IMR-90 (cell line): Measurements from ENCODE around the gene SLC25A5. TPM values are rescaled to one million over a fixed set of nuclear protein-coding genes. Genes with fewer than 3 reads are reported as not detected.

ENCODE experiments used
- ATAC-seq: fragments of 200-7000 bp; cut with Tn5 transposase; 2 replicates; pipeline ENCODE4 v1.9.1; 2020; ENCODE audit warnings: low read depth, mild to moderate bottlenecking, moderate library complexity
- BruUV-seq: library from RNA; stranded (reverse); fragments of 400-500 nt; replicated peaks from 2 replicates; lab custom pipeline; 2021; lab: Mats Ljungman, UMichigan
- CTCF ChIA-PET: fragments of 300-600 bp; formaldehyde crosslinking; extraction: SDS; loops from one replicate; lab custom pipeline; 2021; ENCODE audit warnings: antibody characterized with exemption; lab: Yijun Ruan, JAX
- POLR2A ChIA-PET: fragments of 300-600 bp; sonication (Branson Sonifier 250); formaldehyde crosslinking; loops from one replicate; lab custom pipeline; 2022; ENCODE audit warnings: antibody characterized with exemption; ENCODE audit not compliant: unreplicated experiment; lab: Charles Lee
- DNase-seq: peaks from one replicate; pipeline ENCODE4 v3.0.0; 2013
- H2AFZ ChIP-seq: replicated peaks from 2 replicates; pipeline ENCODE3; 2013; ENCODE audit warnings: low read length, mild to moderate bottlenecking; ENCODE audit not compliant: poor library complexity
- H2AK5ac ChIP-seq: 2 replicates; pipeline ENCODE4 v1.6.1; 2013; ENCODE audit warnings: low read depth, low read length, inconsistent platforms
- H2AK9ac ChIP-seq: replicated peaks from 2 replicates; pipeline ENCODE3; 2013; ENCODE audit warnings: mild to moderate bottlenecking, low read depth, low read length, moderate library complexity; ENCODE audit not compliant: poor library complexity
- H2BK120ac ChIP-seq: 2 replicates; pipeline ENCODE4 v1.6.1; 2013; ENCODE audit warnings: low read depth, low read length, inconsistent platforms
- H2BK15ac ChIP-seq: 3 replicates; pipeline ENCODE4 v1.6.1; 2013; ENCODE audit warnings: low read depth, low read length, inconsistent platforms
- H2BK20ac ChIP-seq: 2 replicates; pipeline ENCODE4 v1.6.1; 2013; ENCODE audit warnings: low read depth, mild to moderate bottlenecking, inconsistent platforms, low read length, moderate library complexity
- H2BK5ac ChIP-seq: 2 replicates; pipeline ENCODE4 v1.6.1; 2013; ENCODE audit warnings: mild to moderate bottlenecking, low read depth, low read length, inconsistent platforms; ENCODE audit not compliant: poor library complexity, severe bottlenecking
- H3K14ac ChIP-seq: replicated peaks from 2 replicates; pipeline ENCODE4 v1.6.1; 2013; ENCODE audit warnings: low read depth, low read length, inconsistent platforms
- H3K18ac ChIP-seq: 2 replicates; pipeline ENCODE4 v1.6.1; 2013; ENCODE audit warnings: low read depth, low read length, control low read depth
- H3K23ac ChIP-seq: 2 replicates; pipeline ENCODE4 v1.6.1; 2013; ENCODE audit warnings: low read depth, low read length, inconsistent platforms
- H3K27ac ChIP-seq: 2 replicates; pipeline ENCODE4 v1.5.1; 2013; ENCODE audit warnings: mild to moderate bottlenecking, control low read depth, low read length; ENCODE audit not compliant: insufficient read depth
- H3K27me3 ChIP-seq: 2 replicates; pipeline ENCODE4 v1.6.1; 2013; ENCODE audit warnings: low read length; ENCODE audit not compliant: control insufficient read depth, insufficient read depth
- H3K36me3 ChIP-seq: 2 replicates; pipeline ENCODE4 v1.6.1; 2013; ENCODE audit warnings: low read length, mixed read lengths; ENCODE audit not compliant: control insufficient read depth, insufficient read depth
- H3K4ac ChIP-seq: 2 replicates; pipeline ENCODE4 v1.6.1; 2013; ENCODE audit warnings: low read depth, low read length, inconsistent platforms
- H3K4me1 ChIP-seq: 2 replicates; pipeline ENCODE4 v1.6.1; 2013; ENCODE audit warnings: low read length, mixed read lengths; ENCODE audit not compliant: control insufficient read depth, insufficient read depth
- H3K4me2 ChIP-seq: 2 replicates; pipeline ENCODE4 v1.6.1; 2013; ENCODE audit warnings: low read depth, mild to moderate bottlenecking, control low read depth, low read length, moderate library complexity
- H3K4me3 ChIP-seq: 2 replicates; pipeline ENCODE4 v1.5.1; 2013; ENCODE audit warnings: low read depth, mild to moderate bottlenecking, control low read depth, low read length, moderate library complexity; ENCODE audit not compliant: insufficient read depth
- H3K56ac ChIP-seq: 2 replicates; pipeline ENCODE4 v1.6.1; 2013; ENCODE audit warnings: low read length, inconsistent platforms; ENCODE audit not compliant: insufficient read depth; ENCODE audit errors: extremely low read depth
- H3K79me1 ChIP-seq, 2 experiments: 2 replicates each; pipeline ENCODE4 v1.6.1; 2013; ENCODE audit warnings: low read length in 2 of 2, inconsistent platforms in 1 of 2, low read depth in 1 of 2
- H3K9ac ChIP-seq: 2 replicates; pipeline ENCODE4 v1.6.1; 2013; ENCODE audit warnings: low read depth, low read length, control low read depth
- H3K9me1 ChIP-seq: 2 replicates; pipeline ENCODE4 v1.6.1; 2013; ENCODE audit warnings: low read length, inconsistent platforms; ENCODE audit not compliant: insufficient read depth
- H3K9me3 ChIP-seq: 2 replicates; pipeline ENCODE4 v1.6.1; 2013; ENCODE audit warnings: low read length; ENCODE audit not compliant: control insufficient read depth, insufficient read depth
- H4K20me1 ChIP-seq: 2 replicates; pipeline ENCODE4 v1.6.1; 2013; ENCODE audit warnings: low read length, inconsistent platforms; ENCODE audit not compliant: insufficient read depth
- H4K5ac ChIP-seq: 2 replicates; pipeline ENCODE4 v1.6.1; 2013; ENCODE audit warnings: mild to moderate bottlenecking, low read depth, low read length, control low read depth
- H4K8ac ChIP-seq, 2 experiments: 2 replicates each; pipeline ENCODE4 v1.6.1; 2013; ENCODE audit warnings: low read depth in 2 of 2, low read length in 2 of 2, control low read depth in 1 of 2, inconsistent platforms in 1 of 2
- H4K91ac ChIP-seq: 2 replicates; pipeline ENCODE4 v1.6.1; 2013; ENCODE audit warnings: low read depth, low read length, inconsistent platforms; ENCODE audit not compliant: insufficient read depth
- BHLHE40 ChIP-seq: fragments of 150-350 bp; IDR thresholded peaks from 2 replicates; pipeline ENCODE4 v1.6.1; 2016; ENCODE audit warnings: mild to moderate bottlenecking, low read depth, low read length
- CEBPB ChIP-seq: IDR thresholded peaks from 2 replicates; pipeline ENCODE4 v1.6.1; 2012; ENCODE audit warnings: low read depth, low read length, improper control_type of control experiment
- CTCF ChIP-seq: conservative IDR thresholded peaks from 2 replicates; pipeline ENCODE4 v1.5.1; 2012; ENCODE audit warnings: mild to moderate bottlenecking, low read depth, low read length, improper control_type of control experiment
- FOS ChIP-seq: fragments of 150-350 bp; IDR thresholded peaks from 2 replicates; pipeline ENCODE4 v1.6.1; 2016; ENCODE audit warnings: low read depth, low read length
- MAFK ChIP-seq: IDR thresholded peaks from 2 replicates; pipeline ENCODE4 v1.6.1; 2012; ENCODE audit warnings: low read depth, low read length, improper control_type of control experiment
- MXI1 ChIP-seq: IDR thresholded peaks from 2 replicates; pipeline ENCODE4 v1.6.1; 2012; ENCODE audit warnings: low read depth, mild to moderate bottlenecking, low read length, moderate library complexity, borderline replicate concordance
- NFE2L2 ChIP-seq: fragments of 150-350 bp; IDR thresholded peaks from 2 replicates; pipeline ENCODE4 v1.6.1; 2016; ENCODE audit warnings: low read depth, mild to moderate bottlenecking, low read length
- POLR2A ChIP-seq: IDR thresholded peaks from 2 replicates; pipeline ENCODE4 v1.6.1; 2012; ENCODE audit warnings: mild to moderate bottlenecking, low read depth, low read length
- RAD21 ChIP-seq: IDR thresholded peaks from 2 replicates; pipeline ENCODE4 v1.6.1; 2012; ENCODE audit warnings: low read length, improper control_type of control experiment
- RFX5 ChIP-seq: IDR thresholded peaks from 2 replicates; pipeline ENCODE4 v1.8.0; 2012; ENCODE audit warnings: low read depth, mild to moderate bottlenecking, low read length, moderate library complexity
- SMC3 ChIP-seq: fragments of 150-350 bp; IDR thresholded peaks from 2 replicates; pipeline ENCODE4 v1.6.1; 2016; ENCODE audit warnings: low read depth, mild to moderate bottlenecking, antibody characterized with exemption, low read length, moderate library complexity
- WGBS, 2 experiments: methylation state at CpG; one replicate each; pipeline versions ENCODE4 v1.1.5 to v1.1.7; 2013; ENCODE audit warnings: missing lambda C conversion rate in 2 of 2; ENCODE audit not compliant: insufficient read length in 1 of 2; ENCODE audit errors: extremely low coverage in 2 of 2; 5-methylcytosine and 5-hydroxymethylcytosine counted together
- dilution Hi-C: fragments of 300-500 bp; cut with HindIII; formaldehyde crosslinking; loops from one replicate; pipeline ENCODE4 v1.14.3; 2018; ENCODE audit warnings: low sequenced_read_pairs; ENCODE audit not compliant: unreplicated experiment
- in situ Hi-C: fragments of 300-500 bp; cut with MboI; formaldehyde crosslinking; loops from 3 replicates; pipeline ENCODE4 v1.14.3; 2019; ENCODE audit warnings: low sequenced_read_pairs, inconsistent platforms, mixed read lengths
- intact Hi-C: fragments of 100-400 bp; cut with micrococcal nuclease; formaldehyde crosslinking; loops from 2 replicates; pipeline ENCODE4 v1.10.0; 2022
- polyA plus RNA-seq, 3 experiments: library from polyadenylated mRNA; depleted of rRNA; stranded (reverse); fragments of >200 nt; gene quantifications; 2 replicates each; pipeline ENCODE4 v1.2.3, GENCODE V29; 2012; ENCODE audit warnings: low replicate concordance in 1 of 3
- total RNA-seq: library from RNA; depleted of rRNA; stranded (reverse); fragments of >200 nt; gene quantifications from 2 replicates; pipeline ENCODE4 v1.2.3, GENCODE V29; 2012

The SLC25A5 gene
- total and polyA plus RNA-seq, 2 of the 4 experiments (the other 2 are of a cell fraction) = 216 to 337 TPM

- H4K8ac ChIP-seq = peak overlapping the region in 1 of 2 experiments; percentile 56; a peak in 1 of 4 replicates
- no peak overlapping the region for H2BK20ac ChIP-seq
- peak overlapping the region; percentile 74 for H2AK9ac ChIP-seq
- peak overlapping the region; percentile 52; the same call in 1 of the 2 replicates for H3K4me3 ChIP-seq
- H4K20me1 ChIP-seq = no peaks in the 10 kb centered on the region
- ChIA-PET POLR2A (no interaction called here), CTCF (interaction anchor here (1.2 to 1.5 kb wide), 4 partner anchors 12 to 30 kb away, joined by 3 to 6 read pairs (median 5); no protein-coding TSS in a partner anchor)
- H2BK5ac ChIP-seq = no peak overlapping the region
- DNase-seq (no peak), ATAC-seq (no peak)
- no peak overlapping the region for H3K4ac ChIP-seq
- no peak overlapping the region for H3K56ac ChIP-seq
- in situ Hi-C loops = no loop called here
- no peaks in the 10 kb centered on the region for H3K9me1 ChIP-seq
- no CpG with 5 or more reads among the region's 10 CpGs for WGBS, 2 experiments
- H3K18ac ChIP-seq = no peak overlapping the region
- no peaks in the 10 kb centered on the region for H3K79me1 ChIP-seq
- no peaks in the 10 kb centered on the region for H3K36me3 ChIP-seq
- no peak overlapping the region for H3K14ac ChIP-seq
- peaks cover 4% of the 10 kb centered on the region; the same call in 1 of the 2 replicates for H3K4me1 ChIP-seq
- no peak overlapping the region for H3K27ac ChIP-seq
- dilution Hi-C loops = no loop called here
- no peak overlapping the region for H2BK15ac ChIP-seq
- H3K27me3 ChIP-seq = no peaks in the 10 kb centered on the region
- H4K5ac ChIP-seq = no peak overlapping the region
- H3K9ac ChIP-seq = peak overlapping the region; percentile 54; the same call in 1 of the 2 replicates
- BruUV-seq = no TSS peak
- H2BK120ac ChIP-seq = no peak overlapping the region
- peak overlapping the region; percentile 85 for H3K4me2 ChIP-seq
- H4K91ac ChIP-seq = no peak overlapping the region
- TF ChIP-seq NFE2L2 (no peak), POLR2A (no peak), MXI1 (no peak), CTCF (no peak), MAFK (no peak), RAD21 (no peak), FOS (no peak), SMC3 (no peak), BHLHE40 (no peak), CEBPB (no peak), RFX5 (no peak)
- intact Hi-C loops = loop anchor here (10.0 kb wide), 1 partner anchor 733 kb away; no protein-coding TSS in a partner anchor
- no peak overlapping the region for H3K23ac ChIP-seq
- no peaks in the 10 kb centered on the region for H3K9me3 ChIP-seq
- H2AK5ac ChIP-seq = no peak overlapping the region
- H2AFZ ChIP-seq = peak overlapping the region; percentile 95
Observed at GRCh38 chrX:119482041-119482440, 13.8 kb downstream of the SLC25A5 start.
